ENCODE data around the gene OR2W3. TPM values are rescaled to one million over a fixed set of nuclear protein-coding genes. Genes with fewer than 3 reads are reported as not detected.

OR2W3 gene
- total and polyA plus RNA-seq, 10 donors = 0.29 to 11.2 (median 2.8) TPM; not detected in 2

DNA sequence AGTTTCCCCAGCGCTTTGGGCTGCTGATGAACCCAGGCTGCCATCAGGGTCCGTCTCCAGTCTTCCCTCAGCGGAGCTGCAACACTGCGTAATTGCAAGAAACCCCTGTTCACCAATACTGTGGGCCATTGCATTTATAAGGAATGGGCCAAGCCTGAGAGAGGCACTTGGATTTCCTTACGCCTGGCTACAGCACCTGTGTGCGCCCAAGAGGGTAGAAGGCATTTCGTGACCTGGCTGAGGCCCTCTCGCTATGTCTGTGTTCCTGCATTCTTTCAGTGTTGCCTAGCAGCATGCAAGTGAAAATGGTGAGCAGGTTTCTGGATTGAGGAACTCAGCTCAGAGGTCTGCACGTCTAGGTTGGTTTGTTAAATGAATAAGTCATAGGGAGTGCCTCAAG lies 12.0 kb upstream of the OR2W3 start:
- TF ChIP-seq POLR2AphosphoS5 (IDR thresholded peaks at IDR 0.05) (no peak), POLR2A (IDR thresholded peaks at IDR 0.05) (no peak)
- TF ChIP-seq, protein P1, sequence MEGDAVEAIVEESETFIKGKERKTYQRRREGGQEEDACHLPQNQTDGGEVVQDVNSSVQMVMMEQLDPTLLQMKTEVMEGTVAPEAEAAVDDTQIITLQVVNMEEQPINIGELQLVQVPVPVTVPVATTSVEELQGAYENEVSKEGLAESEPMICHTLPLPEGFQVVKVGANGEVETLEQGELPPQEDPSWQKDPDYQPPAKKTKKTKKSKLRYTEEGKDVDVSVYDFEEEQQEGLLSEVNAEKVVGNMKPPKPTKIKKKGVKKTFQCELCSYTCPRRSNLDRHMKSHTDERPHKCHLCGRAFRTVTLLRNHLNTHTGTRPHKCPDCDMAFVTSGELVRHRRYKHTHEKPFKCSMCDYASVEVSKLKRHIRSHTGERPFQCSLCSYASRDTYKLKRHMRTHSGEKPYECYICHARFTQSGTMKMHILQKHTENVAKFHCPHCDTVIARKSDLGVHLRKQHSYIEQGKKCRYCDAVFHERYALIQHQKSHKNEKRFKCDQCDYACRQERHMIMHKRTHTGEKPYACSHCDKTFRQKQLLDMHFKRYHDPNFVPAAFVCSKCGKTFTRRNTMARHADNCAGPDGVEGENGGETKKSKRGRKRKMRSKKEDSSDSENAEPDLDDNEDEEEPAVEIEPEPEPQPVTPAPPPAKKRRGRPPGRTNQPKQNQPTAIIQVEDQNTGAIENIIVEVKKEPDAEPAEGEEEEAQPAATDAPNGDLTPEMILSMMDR (IDR thresholded peaks at IDR 0.05 in 8 of 11, conservative IDR thresholded peaks at IDR 0.05 in 3 of 11) = no peak
- Histone ChIP-seq H3K4me3 (no peak overlapping the region), H3K27ac (no peak overlapping the region), H3K36me3 (no peaks in the 10 kb centered on the region), H3K4me1 (no peaks in the 10 kb centered on the region), H3K27me3 (replicated peaks in 1 of 7) (no peaks in the 10 kb centered on the region), H3K9me3 (no peaks in the 10 kb centered on the region)
- no peak for DNase-seq
- intact Hi-C loops (cut with DNase I; ENCODE audit: low total_unique reads) = no loop called here
- 82 to 97% (median 92%) methylated on average over 9 of the region's 9 CpGs for WGBS, 5 donors

DNA sequence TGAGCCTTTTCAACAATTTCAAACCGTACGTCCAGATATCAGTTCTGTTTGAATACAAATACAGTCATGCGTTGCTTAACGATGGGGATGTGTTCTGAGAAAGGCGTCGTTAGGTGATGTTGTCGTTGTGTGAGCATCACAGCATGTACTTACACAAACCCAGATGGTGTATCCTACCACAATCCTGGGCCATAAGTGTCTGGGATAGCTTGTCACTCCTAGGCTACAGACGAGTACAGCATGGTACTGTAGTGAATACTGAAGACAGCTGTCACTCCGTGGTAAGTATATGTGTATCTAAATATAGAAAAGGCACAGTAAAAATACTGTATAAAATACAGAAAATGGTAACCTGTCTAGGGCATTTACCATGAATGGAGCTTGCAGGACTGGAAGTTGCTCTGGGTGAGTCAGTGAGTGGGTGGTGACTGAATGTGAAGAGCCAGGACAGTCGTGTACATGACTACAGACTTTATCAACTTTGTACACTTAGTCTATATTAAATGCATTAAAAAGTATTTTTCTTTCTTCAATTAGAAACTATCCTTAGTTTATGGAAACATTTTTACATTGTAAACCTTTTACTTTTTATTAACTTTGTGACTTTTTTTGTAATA lies 10.5 kb upstream of the OR2W3 start:
- Histone ChIP-seq H3K9me3 (no peaks in the 10 kb centered on the region), H3K27ac (no peak overlapping the region), H3K4me3 (no peak overlapping the region), H3K27me3 (replicated peaks in 1 of 7) (no peaks in the 10 kb centered on the region), H3K4me1 (no peaks in the 10 kb centered on the region), H3K36me3 (no peaks in the 10 kb centered on the region)
- intact Hi-C loops (cut with DNase I; ENCODE audit: low total_unique reads) = no loop called here
- TF ChIP-seq POLR2AphosphoS5 (IDR thresholded peaks at IDR 0.05) = no peak
- TF ChIP-seq POLR2A (IDR thresholded peaks at IDR 0.05) = no peak
- TF ChIP-seq, protein P1 (IDR thresholded peaks at IDR 0.05 in 8 of 11, conservative IDR thresholded peaks at IDR 0.05 in 3 of 11) = no peak
- WGBS, 5 donors = 88 to 93% (median 91%) methylated on average over 10 of the region's 10 CpGs
- no peak for DNase-seq

DNA sequence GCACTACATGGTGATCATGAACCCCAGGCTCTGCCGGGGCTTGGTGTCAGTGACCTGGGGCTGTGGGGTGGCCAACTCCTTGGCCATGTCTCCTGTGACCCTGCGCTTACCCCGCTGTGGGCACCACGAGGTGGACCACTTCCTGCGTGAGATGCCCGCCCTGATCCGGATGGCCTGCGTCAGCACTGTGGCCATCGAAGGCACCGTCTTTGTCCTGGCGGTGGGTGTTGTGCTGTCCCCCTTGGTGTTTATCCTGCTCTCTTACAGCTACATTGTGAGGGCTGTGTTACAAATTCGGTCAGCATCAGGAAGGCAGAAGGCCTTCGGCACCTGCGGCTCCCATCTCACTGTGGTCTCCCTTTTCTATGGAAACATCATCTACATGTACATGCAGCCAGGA lies 589 bp downstream of the OR2W3 start:
- H3K4me1 ChIP-seq = no peaks in the 10 kb centered on the region
- H3K4me3 ChIP-seq = no peak overlapping the region
- intact Hi-C loops (cut with DNase I; ENCODE audit: low total_unique reads) = no loop called here
- H3K27ac ChIP-seq = no peak overlapping the region
- H3K9me3 ChIP-seq = peaks cover 0 to 42% (median 0%) of the 10 kb centered on the region in 8 donors
- no peaks in the 10 kb centered on the region for H3K27me3 ChIP-seq (replicated peaks in 1 of 7)
- WGBS, 5 donors = 86 to 91% (median 88%) methylated on average over 13 to 14 of the region's 14 CpGs
- peaks cover 0 to 10% (median 0%) of the 10 kb centered on the region in 6 donors for H3K36me3 ChIP-seq
- TF ChIP-seq, protein P1 (IDR thresholded peaks at IDR 0.05 in 8 of 11, conservative IDR thresholded peaks at IDR 0.05 in 3 of 11) = no peak
- no peak for TF ChIP-seq POLR2A (IDR thresholded peaks at IDR 0.05)
- TF ChIP-seq POLR2AphosphoS5 (IDR thresholded peaks at IDR 0.05) = no peak
- DNase-seq = no peak

DNA sequence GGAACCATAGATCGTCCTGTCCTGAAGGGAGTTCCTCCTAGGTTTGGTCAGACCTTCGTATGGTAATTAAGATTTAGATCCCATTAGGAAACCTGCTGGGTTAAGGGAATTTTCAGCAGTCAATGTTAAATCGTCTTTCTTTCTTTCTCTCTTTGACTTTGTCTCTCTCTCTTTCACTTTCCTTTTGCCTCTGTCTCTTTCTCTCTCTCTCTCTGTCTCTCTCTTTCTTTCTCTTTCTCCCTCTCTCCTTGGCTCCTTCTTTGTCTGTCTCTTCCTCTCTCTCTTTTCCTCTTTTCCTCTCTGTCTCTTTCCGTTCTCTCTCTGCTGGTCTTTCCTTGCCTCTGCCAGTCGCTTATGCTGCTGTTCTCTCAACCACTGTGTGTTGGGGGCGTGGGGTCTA lies 8.7 kb downstream of the OR2W3 start:
- intact Hi-C loops (cut with DNase I; ENCODE audit: low total_unique reads) = no loop called here
- DNase-seq = no peak
- TF ChIP-seq POLR2A (IDR thresholded peaks at IDR 0.05) (no peak), POLR2AphosphoS5 (IDR thresholded peaks at IDR 0.05) (no peak)
- TF ChIP-seq, protein P1 (IDR thresholded peaks at IDR 0.05 in 8 of 11, conservative IDR thresholded peaks at IDR 0.05 in 3 of 11) = no peak
- H3K9me3 ChIP-seq = peaks cover 0 to 23% (median 7%) of the 10 kb centered on the region in 8 donors
- no peaks in the 10 kb centered on the region for H3K27me3 ChIP-seq (replicated peaks in 1 of 7)
- peaks cover 0 to 19% (median 3%) of the 10 kb centered on the region in 6 donors for H3K4me1 ChIP-seq
- no peak overlapping the region for H3K4me3 ChIP-seq
- no peaks in the 10 kb centered on the region for H3K36me3 ChIP-seq
- H3K27ac ChIP-seq = no peak overlapping the region
- WGBS, 5 donors = 79 to 86% (median 83%) methylated on average over 6 of the region's 6 CpGs

Data from spleen (tissue), 11 donors.